ENCODE data around the gene RALGAPA2. TPM values are rescaled to one million over a fixed set of nuclear protein-coding genes. Genes with fewer than 3 reads are reported as not detected.
"Not testable (repeated sequence)": the region's sequence is repeated elsewhere in the genome, so short reads cannot be mapped to it uniquely, and the experiment has no call there.

RALGAPA2 gene
- total RNA-seq, 1 donor, result 19.7 TPM

GRCh38 chr20:20362774-20363433, 349.5 kb downstream of the RALGAPA2 start:
- DNase-seq (ENCODE audit: low read depth in 2 of 3, low spot score in 2 of 3), result peak in 1 of 3 donors; percentile 57

- DNase-seq (ENCODE audit: low read depth in 2 of 3, low spot score in 2 of 3), result peak in 2 of 3 donors; percentile 70 to 82
Measured at GRCh38 chr20:20360464-20360863, 352.0 kb downstream of the RALGAPA2 start.

- DNase-seq (ENCODE audit: low read depth in 2 of 3, low spot score in 2 of 3), result no peak
Measured at GRCh38 chr20:20359628-20360027, 352.8 kb downstream of the RALGAPA2 start.

GRCh38 chr20:20358801-20359200, 353.6 kb downstream of the RALGAPA2 start:
- DNase-seq (ENCODE audit: low read depth in 2 of 3, low spot score in 2 of 3), result no peak

DNA sequence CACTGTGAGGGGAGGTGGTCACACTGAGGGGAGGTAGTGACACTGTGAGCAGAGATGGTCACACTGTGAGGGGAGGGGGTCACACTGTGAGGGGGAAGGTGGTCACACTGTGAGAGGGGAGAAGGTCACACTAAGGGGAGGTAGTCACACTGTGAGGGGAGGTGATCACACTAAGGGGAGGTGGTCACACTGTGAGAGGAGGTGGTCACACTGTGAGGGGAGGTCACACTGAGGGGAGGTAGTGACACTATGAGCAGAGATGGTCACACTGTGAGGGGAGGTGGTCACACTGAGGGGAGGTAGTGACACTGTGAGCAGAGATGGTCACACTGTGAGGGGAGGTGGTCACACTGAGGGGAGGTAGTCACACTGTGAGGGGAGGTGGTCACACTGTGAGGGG, 356.9 kb downstream of the RALGAPA2 start:
- DNase-seq (ENCODE audit: low read depth in 2 of 3, low spot score in 2 of 3), result not testable (repeated sequence)

DNA sequence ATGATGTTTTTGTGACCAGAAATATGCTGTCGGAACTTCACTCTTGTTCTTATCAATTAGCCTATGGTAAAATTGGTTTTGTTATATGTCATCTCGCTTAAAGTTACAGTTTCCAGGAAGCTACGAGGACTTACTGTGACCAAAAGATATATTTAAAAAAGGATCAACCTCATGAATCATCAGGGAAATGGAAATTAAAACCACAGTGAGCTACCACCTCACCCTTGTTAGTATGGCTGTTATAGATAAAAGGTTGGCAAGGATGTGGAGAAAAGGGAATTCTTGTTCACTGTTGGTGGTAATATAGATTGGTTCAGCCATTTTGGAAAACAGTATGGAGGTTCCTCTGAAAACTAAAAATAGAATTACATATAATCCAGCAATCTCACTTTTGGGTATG, 358.9 kb downstream of the RALGAPA2 start:
- DNase-seq (ENCODE audit: low read depth in 2 of 3, low spot score in 2 of 3), result peak in 1 of 3 donors; percentile 43

DNA sequence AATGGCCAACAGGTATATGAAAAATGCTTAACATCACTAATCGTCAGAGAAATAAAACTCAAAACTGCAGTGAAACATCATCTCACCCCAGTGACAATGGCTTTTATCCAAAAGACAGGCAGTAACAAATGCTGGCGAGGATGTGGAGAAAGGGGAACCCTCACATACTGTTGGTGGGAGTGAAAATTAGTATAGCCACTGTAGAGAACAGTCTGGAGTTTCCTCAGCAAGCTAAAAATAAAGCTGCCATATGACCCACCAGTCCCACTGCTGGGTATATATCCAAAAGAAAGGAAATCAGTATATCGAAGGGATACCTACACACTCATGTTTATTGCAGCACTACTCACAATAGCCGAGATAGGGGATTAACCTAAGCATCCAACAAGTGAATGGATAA, 368.0 kb downstream of the RALGAPA2 start:
- DNase-seq (ENCODE audit: low read depth in 2 of 3, low spot score in 2 of 3), result no peak

GRCh38 chr20:20343932-20344331, 368.5 kb downstream of the RALGAPA2 start:
- no peak for DNase-seq (ENCODE audit: low read depth in 2 of 3, low spot score in 2 of 3)

Small RNA genes lying within 50 kb of the gene (small RNA-seq; reads per million reads assigned to genes)
- not detected for gene EIF4E2P1
- not detected for gene RN7SL607P

Measured in hematopoietic multipotent progenitor cell (in vitro differentiated cells).